ENCODE measurements around the gene C11orf91. TPM values are rescaled to one million over a fixed set of nuclear protein-coding genes. Genes with fewer than 3 reads are reported as not detected.

Gene C11orf91
- total and polyA plus RNA-seq, 4 donors: 0.97 TPM; not detected in 3

DNA sequence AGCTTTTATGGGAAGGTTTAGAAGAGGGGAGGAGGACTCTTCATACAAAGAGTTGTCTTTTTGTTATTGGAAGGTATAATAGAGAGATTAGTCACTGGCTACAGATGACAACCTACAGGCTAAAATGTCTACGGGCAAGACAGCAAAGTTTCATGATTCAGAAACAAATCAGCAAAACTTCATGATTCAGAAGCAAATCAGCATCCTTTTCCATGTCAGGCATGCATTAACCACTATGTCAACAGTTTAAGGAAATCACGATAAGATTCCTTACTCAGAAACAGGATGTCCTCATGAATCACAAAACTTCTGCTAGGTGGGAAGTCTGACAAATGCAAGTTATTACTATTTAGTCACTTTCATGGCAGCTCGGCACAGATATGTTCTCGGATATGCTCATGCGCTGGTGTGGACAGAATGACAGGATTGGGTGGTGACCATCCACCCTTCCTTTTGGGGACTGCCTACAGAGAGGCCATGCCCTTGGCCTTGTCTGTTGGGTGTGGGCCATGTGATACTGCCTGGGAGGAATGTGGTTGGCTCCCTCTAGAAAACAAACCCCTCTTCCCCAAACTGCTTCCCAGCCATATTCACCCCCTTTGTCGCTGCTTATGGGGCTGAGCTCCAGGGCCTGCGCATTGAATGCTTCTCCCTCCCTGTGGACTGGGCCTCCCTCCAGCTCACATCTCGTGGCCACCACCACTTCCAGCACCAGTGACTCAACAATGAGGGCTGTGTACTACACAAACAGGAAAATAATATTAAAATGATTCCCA, 10.1 kb downstream of the C11orf91 start:
- ATAC-seq (ENCODE audit: low FRiP score): peak; percentile 86
- peak; percentile 81 to 89 for DNase-seq
- intact Hi-C loops (cut with DNase I): loop anchor here (5.0 to 10.0 kb wide), 3 partner anchors 433 to 528 kb away; partner anchors contain the start of genes HIPK3 (in 2 of the 2) and CSTF3 (in 1 of the 2)

GRCh38 chr11:33689501-33689900, 11.1 kb downstream of the C11orf91 start:
- Histone ChIP-seq H3K36me3 (ENCODE audit: control insufficient read depth in 1 of 2, insufficient read depth in 2 of 2, low read length in 1 of 2) (no peaks in the 10 kb centered on the region), H3K4me1 (ENCODE audit: control insufficient read depth in 1 of 2, insufficient read depth in 2 of 2, low read length in 2 of 2) (peaks cover 0 to 3% of the 10 kb centered on the region in 2 donors)

More for the DNA sequence above, 10.1 kb downstream of the C11orf91 start:
- Histone ChIP-seq H3K36me3 (ENCODE audit: control insufficient read depth in 1 of 2, insufficient read depth in 2 of 2, low read length in 1 of 2) (no peaks in the 10 kb centered on the region), H3K27ac (ENCODE audit: low read depth in 1 of 2, low read length in 2 of 2) (peak overlapping the region; percentile 9 to 28), H3K4me3 (ENCODE audit: low read length in 2 of 2) (no peak overlapping the region), H3K9me3 (ENCODE audit: control insufficient read depth, low read length) (no peaks in the 10 kb centered on the region), H3K27me3 (ENCODE audit: control insufficient read depth in 1 of 2, insufficient read depth in 2 of 2, low read length in 1 of 2) (no peaks in the 10 kb centered on the region), H3K4me1 (ENCODE audit: control insufficient read depth in 1 of 2, insufficient read depth in 2 of 2, low read length in 2 of 2) (peaks cover 0 to 3% of the 10 kb centered on the region in 2 donors)
- 27 to 31% methylated on average over 8 of the region's 8 CpGs for WGBS, 2 donors

DNA sequence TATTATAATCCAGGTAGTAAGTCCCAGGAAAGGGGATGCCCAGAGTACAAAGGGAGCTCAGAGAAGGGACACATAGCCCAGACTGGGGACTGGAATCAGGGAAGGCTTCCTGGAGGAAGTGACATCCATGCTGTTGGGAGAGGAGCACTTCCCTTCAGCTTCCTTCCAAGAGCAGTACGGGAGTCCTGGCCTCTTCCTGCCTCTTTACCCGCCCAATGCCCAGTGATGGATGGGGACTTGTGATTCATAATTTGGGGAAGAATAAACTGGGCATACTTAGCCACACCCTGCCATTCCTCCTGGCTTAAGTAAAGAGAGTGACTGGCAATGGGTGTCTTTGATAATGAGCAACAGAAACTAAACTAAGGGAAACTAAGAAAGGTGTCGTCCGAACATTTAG, 11.5 kb downstream of the C11orf91 start:
- no peaks in the 10 kb centered on the region for H3K27me3 ChIP-seq (ENCODE audit: control insufficient read depth in 1 of 2, insufficient read depth in 2 of 2, low read length in 1 of 2)
- no peak overlapping the region for H3K4me3 ChIP-seq (ENCODE audit: low read length in 2 of 2)
- intact Hi-C loops (cut with DNase I): loop anchor here in 1 of 2 donors (5.0 to 10.0 kb wide), 2 partner anchors 144 to 327 kb away; no protein-coding TSS in a partner anchor
- no peak for DNase-seq
- no peaks in the 10 kb centered on the region for H3K9me3 ChIP-seq (ENCODE audit: control insufficient read depth, low read length)
- peaks cover 0 to 3% of the 10 kb centered on the region in 2 donors for H3K4me1 ChIP-seq (ENCODE audit: control insufficient read depth in 1 of 2, insufficient read depth in 2 of 2, low read length in 2 of 2)
- H3K27ac ChIP-seq (ENCODE audit: low read depth in 1 of 2, low read length in 2 of 2): no peak overlapping the region
- WGBS, 2 donors: 90% methylated on average over 4 of the region's 4 CpGs
- no peaks in the 10 kb centered on the region for H3K36me3 ChIP-seq (ENCODE audit: control insufficient read depth in 1 of 2, insufficient read depth in 2 of 2, low read length in 1 of 2)
- ATAC-seq (ENCODE audit: low FRiP score): no peak

More at GRCh38 chr11:33689501-33689900, 11.1 kb downstream of the C11orf91 start:
- no peaks in the 10 kb centered on the region for H3K9me3 ChIP-seq (ENCODE audit: control insufficient read depth, low read length)
- no peaks in the 10 kb centered on the region for H3K27me3 ChIP-seq (ENCODE audit: control insufficient read depth in 1 of 2, insufficient read depth in 2 of 2, low read length in 1 of 2)
- 96 to 97% methylated on average over 8 of the region's 8 CpGs for WGBS, 2 donors
- no peak overlapping the region for H3K4me3 ChIP-seq (ENCODE audit: low read length in 2 of 2)
- intact Hi-C loops (cut with DNase I): loop anchor here in 1 of 2 donors (5.0 to 10.0 kb wide), 2 partner anchors 145 to 327 kb away; no protein-coding TSS in a partner anchor
- peak overlapping the region in 1 of 2 donors; percentile 28 for H3K27ac ChIP-seq (ENCODE audit: low read depth in 1 of 2, low read length in 2 of 2)
- DNase-seq: no peak
- no peak for ATAC-seq (ENCODE audit: low FRiP score)

DNA sequence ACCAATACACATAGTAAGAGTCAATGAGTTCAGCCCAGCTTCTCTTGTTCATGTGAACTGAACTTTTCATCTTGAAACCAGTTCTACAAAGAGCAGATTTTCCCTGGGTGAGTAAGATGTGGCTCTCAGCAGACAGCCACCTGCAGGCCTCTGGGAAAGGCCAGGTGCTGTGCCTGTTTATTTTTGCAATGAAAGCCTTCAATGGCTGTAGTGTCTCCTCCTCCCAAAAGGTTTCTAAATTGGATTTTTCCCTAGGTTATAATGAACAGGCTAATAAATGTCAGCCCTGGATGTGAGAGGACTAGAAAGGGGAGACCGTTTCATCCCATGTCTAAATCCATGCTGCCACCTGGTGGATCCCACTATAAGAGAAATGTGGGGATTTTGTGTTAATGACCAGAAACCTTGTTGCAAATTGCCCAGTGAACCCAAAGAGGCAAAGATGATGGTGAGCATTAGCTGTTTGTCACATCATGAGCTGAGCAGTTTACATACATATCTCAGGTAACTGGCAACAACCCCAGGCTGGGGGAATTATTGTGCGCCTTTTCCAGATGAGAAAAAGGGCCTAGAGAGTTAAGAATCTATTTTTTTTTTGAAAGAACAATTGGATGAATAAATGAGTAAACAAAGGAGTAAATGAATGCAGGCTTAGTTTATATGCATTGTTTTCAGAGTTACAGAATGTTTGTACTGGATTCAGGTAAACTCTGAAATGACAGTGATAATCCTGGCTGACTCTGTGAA, 12.7 kb downstream of the C11orf91 start:
- intact Hi-C loops (cut with DNase I): loop anchor here (2.0 to 10.0 kb wide), 3 partner anchors 143 to 326 kb away; no protein-coding TSS in a partner anchor
- H3K9me3 ChIP-seq (ENCODE audit: control insufficient read depth, low read length): no peaks in the 10 kb centered on the region
- H3K27ac ChIP-seq (ENCODE audit: low read depth in 1 of 2, low read length in 2 of 2): no peak overlapping the region
- DNase-seq (no peak), ATAC-seq (ENCODE audit: low FRiP score) (no peak)
- H3K27me3 ChIP-seq (ENCODE audit: control insufficient read depth in 1 of 2, insufficient read depth in 2 of 2, low read length in 1 of 2): no peaks in the 10 kb centered on the region
- H3K36me3 ChIP-seq (ENCODE audit: control insufficient read depth in 1 of 2, insufficient read depth in 2 of 2, low read length in 1 of 2): no peaks in the 10 kb centered on the region
- WGBS, 2 donors: 52 to 53% methylated on average over 2 of the region's 2 CpGs
- H3K4me1 ChIP-seq (ENCODE audit: control insufficient read depth in 1 of 2, insufficient read depth in 2 of 2, low read length in 2 of 2): peaks cover 0 to 3% of the 10 kb centered on the region in 2 donors
- H3K4me3 ChIP-seq (ENCODE audit: low read length in 2 of 2): no peak overlapping the region

DNA sequence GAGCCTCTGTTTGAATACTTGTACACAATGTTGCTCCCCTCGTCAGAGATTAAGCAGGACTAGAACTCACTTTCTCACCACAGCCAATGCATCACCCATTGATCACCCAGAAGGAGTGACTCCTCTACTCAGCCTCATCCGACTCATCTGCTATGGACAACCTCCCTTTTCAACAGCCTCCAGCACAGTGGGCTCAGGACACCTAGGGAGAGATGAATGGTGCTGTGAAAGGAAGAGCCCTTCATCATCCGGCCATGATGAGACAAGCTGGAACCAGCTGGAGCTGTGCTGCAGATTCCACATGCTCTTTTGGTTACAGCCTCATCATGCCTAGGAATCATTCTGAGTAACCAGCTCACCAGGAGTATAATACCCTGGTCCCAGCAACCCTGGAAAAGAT, 15.5 kb downstream of the C11orf91 start:
- Histone ChIP-seq H3K36me3 (ENCODE audit: control insufficient read depth in 1 of 2, insufficient read depth in 2 of 2, low read length in 1 of 2) (no peaks in the 10 kb centered on the region), H3K9me3 (ENCODE audit: control insufficient read depth, low read length) (no peaks in the 10 kb centered on the region), H3K27me3 (ENCODE audit: control insufficient read depth in 1 of 2, insufficient read depth in 2 of 2, low read length in 1 of 2) (no peaks in the 10 kb centered on the region), H3K4me3 (ENCODE audit: low read length in 2 of 2) (no peak overlapping the region), H3K4me1 (ENCODE audit: control insufficient read depth in 1 of 2, insufficient read depth in 2 of 2, low read length in 2 of 2) (no peaks in the 10 kb centered on the region), H3K27ac (ENCODE audit: low read depth in 1 of 2, low read length in 2 of 2) (no peak overlapping the region)
- intact Hi-C loops (cut with DNase I): loop anchor here (2.0 to 10.0 kb wide), 3 partner anchors 140 to 323 kb away; no protein-coding TSS in a partner anchor
- ATAC-seq (ENCODE audit: low FRiP score): no peak
- DNase-seq: no peak
- 76 to 77% methylated on average over 3 of the region's 3 CpGs for WGBS, 2 donors

DNA sequence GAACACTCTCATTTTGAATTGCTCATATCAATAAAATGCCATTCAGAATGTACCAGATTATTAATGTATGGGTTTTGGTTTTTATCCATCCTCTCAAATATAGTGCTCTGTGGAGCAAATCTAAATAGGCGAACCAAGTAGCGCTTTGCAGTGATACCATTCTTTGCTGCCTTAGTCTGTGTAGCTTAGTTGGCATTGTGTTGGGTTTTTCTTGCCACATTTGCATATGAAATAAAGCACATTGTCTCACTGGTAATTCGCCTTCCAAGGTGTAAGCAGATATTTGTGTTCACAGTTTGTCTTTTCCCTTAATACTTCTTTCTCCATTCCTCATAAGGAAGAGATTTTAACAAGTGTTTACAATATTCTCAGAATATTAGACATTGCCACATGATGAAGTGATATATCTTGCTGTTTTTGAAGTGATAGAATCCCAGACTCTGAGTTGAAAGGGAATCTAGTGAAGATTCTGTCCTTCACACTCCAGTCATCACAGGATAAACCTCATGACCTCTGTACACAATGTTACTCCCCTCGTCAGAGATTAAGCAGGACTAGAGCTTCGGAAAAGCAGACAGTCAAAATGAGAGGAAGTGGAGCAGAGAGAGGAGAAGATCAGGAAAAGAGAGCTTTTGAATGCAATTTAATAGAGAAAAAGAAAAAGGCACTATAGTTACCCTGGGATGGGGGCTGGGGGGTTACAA, 16.5 kb downstream of the C11orf91 start:
- ATAC-seq (ENCODE audit: low FRiP score) (no peak), DNase-seq (no peak)
- WGBS, 2 donors: 81 to 84% methylated on average over 5 of the region's 5 CpGs
- Histone ChIP-seq H3K4me3 (ENCODE audit: low read length in 2 of 2) (no peak overlapping the region), H3K4me1 (ENCODE audit: control insufficient read depth in 1 of 2, insufficient read depth in 2 of 2, low read length in 2 of 2) (no peaks in the 10 kb centered on the region), H3K36me3 (ENCODE audit: control insufficient read depth in 1 of 2, insufficient read depth in 2 of 2, low read length in 1 of 2) (no peaks in the 10 kb centered on the region), H3K27ac (ENCODE audit: low read depth in 1 of 2, low read length in 2 of 2) (no peak overlapping the region), H3K27me3 (ENCODE audit: control insufficient read depth in 1 of 2, insufficient read depth in 2 of 2, low read length in 1 of 2) (no peaks in the 10 kb centered on the region), H3K9me3 (ENCODE audit: control insufficient read depth, low read length) (no peaks in the 10 kb centered on the region)
- intact Hi-C loops (cut with DNase I): loop anchor here (2.0 to 10.0 kb wide), 2 partner anchors 139 to 141 kb away; no protein-coding TSS in a partner anchor

- 81 to 83% methylated on average over 4 of the region's 4 CpGs for WGBS, 2 donors
- no peaks in the 10 kb centered on the region for H3K27me3 ChIP-seq (ENCODE audit: control insufficient read depth in 1 of 2, insufficient read depth in 2 of 2, low read length in 1 of 2)
- H3K4me3 ChIP-seq (ENCODE audit: low read length in 2 of 2): no peak overlapping the region
- H3K36me3 ChIP-seq (ENCODE audit: control insufficient read depth in 1 of 2, insufficient read depth in 2 of 2, low read length in 1 of 2): no peaks in the 10 kb centered on the region
- intact Hi-C loops (cut with DNase I): loop anchor here in 1 of 2 donors (10.0 kb wide), 1 partner anchor 138 kb away; no protein-coding TSS in a partner anchor
- H3K27ac ChIP-seq (ENCODE audit: low read depth in 1 of 2, low read length in 2 of 2): no peak overlapping the region
- no peak for ATAC-seq (ENCODE audit: low FRiP score)
- no peaks in the 10 kb centered on the region for H3K4me1 ChIP-seq (ENCODE audit: control insufficient read depth in 1 of 2, insufficient read depth in 2 of 2, low read length in 2 of 2)
- DNase-seq: no peak
- no peaks in the 10 kb centered on the region for H3K9me3 ChIP-seq (ENCODE audit: control insufficient read depth, low read length)
Observed at GRCh38 chr11:33682446-33682845, 18.2 kb downstream of the C11orf91 start.

DNA sequence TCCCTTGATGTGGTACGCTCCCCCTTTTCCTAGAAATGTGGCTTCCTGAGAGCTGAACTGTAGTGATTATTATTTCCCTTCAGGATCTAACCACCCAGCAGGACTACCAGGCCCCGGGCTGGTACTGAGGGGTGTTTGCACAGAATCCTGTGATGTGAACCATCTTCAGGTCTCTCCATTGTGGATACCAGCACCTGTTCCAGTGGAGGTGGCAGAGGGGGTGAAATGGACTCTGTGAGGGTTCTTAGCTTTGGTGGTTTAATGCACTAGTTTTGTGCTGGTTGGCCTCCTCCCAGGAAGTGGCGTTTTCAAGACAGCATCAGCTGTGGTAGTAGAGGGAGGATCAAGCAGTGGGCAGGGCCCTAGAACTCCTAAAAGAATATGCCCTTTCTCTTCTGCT, 18.6 kb downstream of the C11orf91 start:
- H3K36me3 ChIP-seq (ENCODE audit: control insufficient read depth in 1 of 2, insufficient read depth in 2 of 2, low read length in 1 of 2): no peaks in the 10 kb centered on the region
- intact Hi-C loops (cut with DNase I): loop anchor here in 1 of 2 donors (10.0 kb wide), 1 partner anchor 137 kb away; no protein-coding TSS in a partner anchor
- no peaks in the 10 kb centered on the region for H3K9me3 ChIP-seq (ENCODE audit: control insufficient read depth, low read length)
- ATAC-seq (ENCODE audit: low FRiP score) (no peak), DNase-seq (no peak)
- H3K27ac ChIP-seq (ENCODE audit: low read depth in 1 of 2, low read length in 2 of 2): no peak overlapping the region
- 81 to 87% methylated on average over 3 of the region's 3 CpGs for WGBS, 2 donors
- no peaks in the 10 kb centered on the region for H3K4me1 ChIP-seq (ENCODE audit: control insufficient read depth in 1 of 2, insufficient read depth in 2 of 2, low read length in 2 of 2)
- no peak overlapping the region for H3K4me3 ChIP-seq (ENCODE audit: low read length in 2 of 2)
- no peaks in the 10 kb centered on the region for H3K27me3 ChIP-seq (ENCODE audit: control insufficient read depth in 1 of 2, insufficient read depth in 2 of 2, low read length in 1 of 2)

Measured in aorta (tissue), 5 donors.